SJSA1 (cell line): ENCODE measurements around the gene KLF2. TPM values are rescaled to one million over a fixed set of nuclear protein-coding genes. Genes with fewer than 3 reads are reported as not detected.

Experiments used
- DNase-seq, 2 experiments: peaks; one replicate each; pipeline ENCODE4 v3.0.0-alpha.2; 2015 to 2020; ENCODE audit warnings: low spot score in 2 of 2, low read depth in 1 of 2
- H3K27ac ChIP-seq: fragments of 250-450 bp; sonication (Bioruptor Pico); 2 replicates; pipeline ENCODE4 v1.5.1; 2020; ENCODE audit warnings: mild to moderate bottlenecking, moderate library complexity
- H3K27me3 ChIP-seq: fragments of 250-450 bp; sonication (Bioruptor Pico); replicated peaks from 2 replicates; pipeline ENCODE4 v1.5.1; 2020; ENCODE audit warnings: mild to moderate bottlenecking, moderate library complexity
- H3K36me3 ChIP-seq: fragments of 250-450 bp; sonication (Bioruptor Pico); 2 replicates; pipeline ENCODE4 v1.5.1; 2020; ENCODE audit warnings: mild to moderate bottlenecking
- H3K4me1 ChIP-seq: fragments of 250-450 bp; sonication (Bioruptor Pico); replicated peaks from 2 replicates; pipeline ENCODE4 v1.6.1; 2021; ENCODE audit warnings: mild to moderate bottlenecking
- H3K4me3 ChIP-seq: fragments of 250-450 bp; sonication (Bioruptor Pico); 2 replicates; pipeline ENCODE4 v1.5.1; 2020; ENCODE audit warnings: mild to moderate bottlenecking
- H3K9me3 ChIP-seq: fragments of 250-450 bp; sonication (Bioruptor Pico); replicated peaks from 2 replicates; pipeline ENCODE4 v1.5.1; 2020; ENCODE audit warnings: mild to moderate bottlenecking
- total RNA-seq: library from RNA; depleted of rRNA; stranded (reverse); fragments of >200 nt; shearing (Covaris generic); gene quantifications from 2 replicates; pipeline ENCODE4 v1.2.3, GENCODE V29; 2014

Gene KLF2
- total RNA-seq, 1 experiment from 2014 or later = 15.2 TPM

DNA sequence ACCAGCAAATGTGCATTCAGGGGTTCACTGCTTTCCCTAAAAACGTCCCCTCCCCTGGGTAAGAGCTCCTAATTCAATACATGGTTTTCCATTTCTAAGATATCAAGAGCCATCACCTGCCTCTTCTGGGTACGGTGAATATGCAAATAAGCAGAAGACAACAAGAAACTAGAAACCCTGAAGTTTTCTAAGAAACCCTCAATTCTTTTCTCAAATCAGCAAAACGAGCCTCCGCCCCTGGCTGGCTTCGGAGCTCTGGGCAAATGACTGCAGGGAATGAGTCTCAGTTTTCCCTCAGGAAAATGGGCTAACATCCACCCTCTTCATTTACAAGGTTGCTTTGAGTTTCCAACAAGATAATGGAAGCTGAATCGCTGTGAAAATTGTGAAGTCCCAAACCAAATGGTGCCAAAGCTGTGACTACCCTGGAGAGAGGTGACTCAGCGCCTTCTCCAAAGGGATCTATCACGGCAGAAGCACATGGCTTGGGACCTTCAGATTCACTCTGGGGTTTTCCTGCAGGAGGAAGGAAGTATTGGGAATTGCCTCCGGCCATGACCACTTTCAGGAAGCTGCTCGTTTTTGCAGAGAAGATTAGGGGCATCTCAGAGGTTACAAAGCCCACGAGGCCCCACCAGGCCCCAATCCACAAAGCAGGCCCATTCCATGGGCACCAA lies 26.6 kb downstream of the KLF2 start:
- DNase-seq = no peak
- Histone ChIP-seq H3K36me3 (peaks cover 5% of the 10 kb centered on the region; the same call in 1 of the 2 replicates), H3K9me3 (no peaks in the 10 kb centered on the region), H3K4me1 (peaks cover 8% of the 10 kb centered on the region; the same call in 1 of the 2 replicates), H3K27ac (no peak overlapping the region), H3K27me3 (no peaks in the 10 kb centered on the region), H3K4me3 (no peak overlapping the region)

DNA sequence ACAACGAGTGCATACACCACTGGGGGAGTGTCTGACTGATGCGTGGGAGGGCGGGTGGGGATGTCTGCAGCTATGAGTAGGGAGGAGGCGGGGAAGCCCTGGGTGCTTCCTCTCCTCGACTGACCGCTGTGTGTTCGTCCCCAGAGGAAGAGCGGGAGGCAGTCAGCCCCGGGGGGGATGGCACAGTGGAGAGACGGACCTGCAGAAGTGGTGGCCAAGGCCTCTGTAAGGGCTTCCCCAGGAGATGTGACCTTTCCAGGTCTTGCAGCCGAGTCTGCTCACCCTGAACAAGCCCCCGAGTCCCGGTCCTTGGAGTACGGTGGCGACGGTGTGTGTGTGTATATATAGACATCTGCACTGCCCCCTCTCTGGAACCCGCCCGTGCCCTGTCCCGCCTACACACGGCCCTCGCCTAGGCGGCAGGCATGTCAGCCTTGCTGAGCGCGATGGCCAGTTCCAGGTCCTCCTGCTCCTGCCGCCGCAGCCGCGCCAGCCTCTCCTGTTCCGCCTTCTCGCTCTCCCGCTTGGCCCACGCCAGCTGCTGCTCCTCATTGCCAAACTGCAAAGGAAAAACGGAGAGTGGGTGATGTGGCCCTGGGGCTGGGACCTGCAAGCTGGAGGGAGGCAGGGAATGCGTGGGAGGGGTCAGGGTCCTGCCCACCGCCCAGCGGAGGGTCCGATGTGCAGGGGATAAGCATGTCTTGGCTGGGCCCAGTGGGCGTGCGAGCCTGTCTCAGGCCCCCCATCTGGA lies 30.8 kb downstream of the KLF2 start:
- Histone ChIP-seq H3K9me3 (no peaks in the 10 kb centered on the region), H3K4me1 (peaks cover 8% of the 10 kb centered on the region; the same call in 1 of the 2 replicates), H3K36me3 (peaks cover 5% of the 10 kb centered on the region; the same call in 1 of the 2 replicates), H3K27ac (no peak overlapping the region), H3K4me3 (no peak overlapping the region), H3K27me3 (no peaks in the 10 kb centered on the region)
- no peak for DNase-seq

DNA sequence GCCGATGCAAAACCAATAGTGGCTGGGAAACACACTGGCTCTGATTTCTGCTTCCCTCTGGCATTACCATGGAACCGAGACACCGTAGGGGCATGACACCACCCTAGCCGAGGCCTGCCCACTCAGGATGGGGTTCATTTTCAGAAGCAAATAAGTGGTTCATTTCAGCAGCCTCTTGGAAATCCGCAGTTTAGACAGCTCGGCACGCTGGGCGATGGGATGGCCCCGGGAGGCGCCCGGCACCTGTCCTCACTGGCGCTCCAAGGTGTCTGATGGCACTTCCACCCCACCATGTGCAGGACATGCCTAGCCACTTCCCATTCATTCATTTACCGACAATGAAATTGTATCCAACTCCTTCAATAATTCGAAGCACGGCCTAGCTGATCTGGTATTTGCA lies 33.8 kb downstream of the KLF2 start:
- Histone ChIP-seq H3K27ac (no peak overlapping the region), H3K36me3 (peaks cover 5% of the 10 kb centered on the region; the same call in 1 of the 2 replicates), H3K4me1 (no peaks in the 10 kb centered on the region), H3K27me3 (no peaks in the 10 kb centered on the region), H3K9me3 (no peaks in the 10 kb centered on the region), H3K4me3 (no peak overlapping the region)
- DNase-seq = no peak

DNA sequence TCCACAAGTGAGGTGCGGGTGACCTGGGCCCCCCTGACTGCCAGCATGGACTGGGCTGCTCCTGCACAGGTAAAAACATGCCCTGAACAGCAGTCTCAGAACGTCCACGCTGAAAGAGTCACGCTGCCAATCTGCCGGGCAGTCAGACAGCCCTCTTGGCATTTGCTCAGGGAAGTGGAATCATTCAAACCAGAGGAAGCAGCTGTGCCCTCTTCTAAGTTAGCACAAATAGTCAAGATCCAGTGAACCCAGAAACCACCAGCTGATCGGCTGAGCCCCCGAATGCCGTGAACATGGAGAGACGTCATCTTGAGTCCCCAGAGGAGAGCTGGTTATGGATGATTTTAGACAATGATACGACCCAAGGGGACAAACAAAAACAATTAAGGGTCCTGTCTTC lies 34.4 kb downstream of the KLF2 start:
- H3K27ac ChIP-seq = no peak overlapping the region
- H3K27me3 ChIP-seq = no peaks in the 10 kb centered on the region

DNA sequence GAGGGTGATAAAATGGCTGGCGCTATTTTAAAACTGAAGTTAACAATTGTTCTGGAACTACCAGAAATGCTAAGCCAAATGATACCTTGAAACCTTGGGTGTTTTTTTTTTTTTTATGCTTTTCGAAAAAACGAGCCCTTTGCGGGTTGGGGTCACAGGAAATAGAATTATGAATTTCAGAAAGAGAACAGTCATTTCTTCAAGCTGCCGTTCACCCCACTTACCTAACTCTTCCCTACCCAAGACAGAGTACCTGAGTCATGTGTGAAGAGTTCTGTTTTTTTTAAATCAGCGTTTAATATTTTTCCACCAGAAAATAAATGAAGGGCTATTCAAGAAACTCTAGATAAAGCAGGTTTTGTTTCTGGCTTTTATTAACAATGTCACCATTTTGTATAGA lies 35.3 kb downstream of the KLF2 start:
- Histone ChIP-seq H3K27ac (no peak overlapping the region), H3K9me3 (no peaks in the 10 kb centered on the region), H3K4me3 (no peak overlapping the region), H3K27me3 (no peaks in the 10 kb centered on the region), H3K36me3 (peaks cover 5% of the 10 kb centered on the region; the same call in 1 of the 2 replicates), H3K4me1 (no peaks in the 10 kb centered on the region)
- DNase-seq = no peak

More for the DNA sequence above, 34.4 kb downstream of the KLF2 start:
- H3K9me3 ChIP-seq = no peaks in the 10 kb centered on the region
- no peak overlapping the region for H3K4me3 ChIP-seq
- DNase-seq = no peak
- peaks cover 5% of the 10 kb centered on the region; the same call in 1 of the 2 replicates for H3K36me3 ChIP-seq
- no peaks in the 10 kb centered on the region for H3K4me1 ChIP-seq

DNA sequence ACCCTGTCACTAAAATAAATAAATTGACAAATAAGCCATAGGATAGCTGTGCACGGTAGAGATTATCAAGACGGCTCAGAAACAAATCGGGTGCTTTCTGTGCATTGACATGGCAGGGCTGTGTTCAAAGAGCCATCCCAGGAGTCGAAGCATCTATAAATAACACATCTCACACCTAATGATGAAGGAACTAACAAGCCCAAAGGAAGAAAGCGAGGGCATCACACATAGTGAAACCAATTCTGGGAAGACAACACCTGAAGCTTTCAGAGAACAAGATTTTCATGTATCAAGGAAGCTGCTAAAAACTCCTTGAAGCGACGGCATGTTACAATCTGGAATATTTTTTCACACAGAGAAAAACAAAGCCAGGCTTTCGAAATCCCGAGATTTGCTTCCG lies 36.1 kb downstream of the KLF2 start:
- Histone ChIP-seq H3K4me3 (no peak overlapping the region), H3K27ac (no peak overlapping the region), H3K4me1 (no peaks in the 10 kb centered on the region), H3K27me3 (no peaks in the 10 kb centered on the region), H3K9me3 (no peaks in the 10 kb centered on the region), H3K36me3 (peaks cover 2% of the 10 kb centered on the region; the same call in 1 of the 2 replicates)
- no peak for DNase-seq

DNA sequence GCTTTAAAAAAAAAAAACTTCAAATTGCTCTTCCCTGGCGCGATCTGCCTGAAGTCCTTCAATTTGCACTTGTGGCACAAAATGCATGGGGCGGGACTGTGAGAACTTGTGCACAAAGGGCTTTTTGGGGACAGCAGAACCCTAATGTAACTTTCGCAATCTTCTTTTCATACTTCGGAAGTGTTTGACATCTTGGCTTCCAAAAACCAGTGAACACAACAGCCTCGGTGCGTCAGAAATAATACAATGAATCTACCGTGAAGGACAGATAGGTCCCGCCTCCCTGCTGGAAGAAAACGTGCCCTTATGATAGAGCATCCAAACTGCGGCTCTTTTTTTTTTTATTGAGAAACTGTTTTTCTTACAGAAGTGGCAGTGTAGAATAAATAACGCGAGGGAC lies 36.6 kb downstream of the KLF2 start:
- no peak overlapping the region for H3K27ac ChIP-seq
- no peaks in the 10 kb centered on the region for H3K27me3 ChIP-seq
- no peaks in the 10 kb centered on the region for H3K4me1 ChIP-seq
- no peak overlapping the region for H3K4me3 ChIP-seq
- H3K36me3 ChIP-seq = no peaks in the 10 kb centered on the region
- H3K9me3 ChIP-seq = no peaks in the 10 kb centered on the region
- DNase-seq = no peak

DNA sequence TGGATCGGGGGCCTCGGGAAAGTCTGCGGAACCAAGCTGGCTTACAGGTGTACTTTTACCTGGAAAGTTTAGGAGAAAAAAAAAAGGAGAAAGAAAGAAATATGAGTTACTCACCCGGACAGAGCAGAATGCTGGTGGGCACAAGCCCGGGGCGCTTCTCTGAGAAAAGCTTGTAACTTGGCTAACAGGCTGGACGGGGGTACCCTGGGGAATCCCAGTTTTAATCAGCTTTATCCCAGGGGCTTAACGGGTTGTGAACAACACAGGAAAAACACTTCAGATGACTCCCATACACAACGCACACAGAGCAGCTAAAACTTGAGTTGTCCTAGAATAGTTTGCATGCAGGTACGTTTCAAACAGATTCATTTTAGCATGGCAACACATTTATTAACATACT lies 37.3 kb downstream of the KLF2 start:
- Histone ChIP-seq H3K27me3 (no peaks in the 10 kb centered on the region), H3K27ac (no peak overlapping the region), H3K36me3 (no peaks in the 10 kb centered on the region), H3K4me1 (peaks cover 1% of the 10 kb centered on the region; the same call in 1 of the 2 replicates), H3K9me3 (no peaks in the 10 kb centered on the region), H3K4me3 (no peak overlapping the region)
- no peak for DNase-seq

DNA sequence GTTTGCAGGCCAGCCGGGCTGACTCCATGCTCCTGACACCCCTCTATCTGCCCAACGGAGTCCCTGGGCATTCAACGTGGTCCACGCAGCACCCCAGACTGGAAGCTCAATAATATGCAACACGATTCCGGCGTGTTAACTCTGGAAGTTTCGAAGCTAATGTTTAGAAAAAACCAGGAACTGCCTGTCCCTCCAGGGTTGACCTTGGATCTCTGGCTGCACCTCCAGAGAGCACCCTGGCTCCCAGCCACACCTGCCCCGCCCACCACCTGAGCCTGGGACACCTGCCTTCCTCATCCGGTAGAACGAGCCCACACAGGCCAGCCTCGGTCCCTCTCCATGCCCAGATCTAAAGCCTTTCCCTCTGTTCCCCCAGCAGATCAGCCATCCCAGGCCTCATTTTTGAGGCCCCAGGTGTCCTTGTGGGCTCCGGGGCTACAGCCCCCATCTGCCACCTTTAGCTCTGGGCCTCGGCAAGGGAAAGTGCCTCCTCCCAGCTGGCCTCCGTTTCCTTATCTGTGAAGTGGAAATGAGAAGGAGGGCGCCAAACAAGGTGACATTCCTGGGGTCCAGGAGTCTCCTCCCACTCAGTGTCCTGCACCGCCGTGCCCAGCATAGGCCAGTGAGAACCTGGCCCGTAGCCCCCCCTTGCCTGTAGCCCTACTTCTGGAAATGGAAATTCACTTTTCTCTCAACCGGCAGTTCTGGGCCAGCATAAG lies 38.7 kb downstream of the KLF2 start:
- Histone ChIP-seq H3K4me1 (peaks cover 11% of the 10 kb centered on the region), H3K27ac (no peak overlapping the region), H3K4me3 (no peak overlapping the region), H3K27me3 (no peaks in the 10 kb centered on the region), H3K36me3 (no peaks in the 10 kb centered on the region), H3K9me3 (no peaks in the 10 kb centered on the region)
- DNase-seq = no peak

DNA sequence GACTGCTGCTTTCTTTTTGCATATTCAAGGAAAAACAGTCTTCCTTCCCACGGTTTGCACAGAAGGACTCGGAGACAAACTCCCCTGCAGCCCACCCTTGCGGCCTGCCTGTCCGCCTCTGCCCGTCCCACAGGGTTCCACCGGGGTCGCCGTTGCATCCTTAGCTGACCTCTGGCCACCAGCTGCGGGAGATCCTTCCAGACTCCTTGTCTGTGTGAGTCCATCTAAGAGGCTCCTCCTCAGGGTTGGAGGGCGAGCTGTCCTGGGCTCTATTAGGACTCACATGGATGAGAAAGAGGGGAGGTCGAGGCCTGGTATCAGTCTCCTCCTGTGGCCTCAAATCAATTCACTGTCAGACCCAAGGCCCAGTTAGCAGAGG lies 39.2 kb downstream of the KLF2 start:
- Histone ChIP-seq H3K9me3 (no peaks in the 10 kb centered on the region), H3K4me3 (no peak overlapping the region), H3K4me1 (peaks cover 14% of the 10 kb centered on the region), H3K27me3 (no peaks in the 10 kb centered on the region), H3K27ac (no peak overlapping the region), H3K36me3 (no peaks in the 10 kb centered on the region)
- no peak for DNase-seq

DNA sequence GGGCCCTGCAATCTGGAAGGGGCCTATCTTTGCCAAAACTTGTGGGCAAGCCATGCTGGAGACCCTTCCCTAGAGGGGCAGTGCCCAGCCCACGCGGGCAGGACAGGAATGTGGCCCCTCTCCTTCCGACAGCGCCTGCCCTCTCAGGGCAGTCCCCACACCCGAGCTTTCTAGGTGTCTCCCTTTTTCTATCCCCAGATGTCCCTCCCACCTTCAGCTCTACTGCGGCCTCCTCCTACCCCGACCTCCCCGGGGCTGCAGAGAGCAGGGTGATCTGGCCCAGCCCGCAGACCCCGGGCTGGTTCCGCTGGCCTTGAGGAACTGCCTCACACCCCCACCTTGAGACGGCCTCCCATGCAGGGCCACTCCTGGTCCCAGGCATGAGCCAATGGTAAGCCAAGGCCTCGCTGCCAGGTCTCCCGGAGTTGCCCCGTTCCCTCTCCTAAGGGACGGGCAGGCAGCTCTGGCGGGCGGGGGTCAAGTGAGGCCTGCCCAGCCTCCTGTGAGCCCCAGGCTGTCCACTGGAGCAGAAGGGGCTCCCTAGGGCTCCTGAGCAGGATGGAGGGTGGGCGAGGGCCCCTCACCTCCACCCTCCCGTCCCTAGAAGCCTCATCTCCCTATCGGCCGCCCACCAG lies 39.7 kb downstream of the KLF2 start:
- Histone ChIP-seq H3K9me3 (no peaks in the 10 kb centered on the region), H3K36me3 (no peaks in the 10 kb centered on the region), H3K27ac (no peak overlapping the region), H3K4me3 (no peak overlapping the region), H3K27me3 (no peaks in the 10 kb centered on the region), H3K4me1 (peaks cover 14% of the 10 kb centered on the region)
- DNase-seq = no peak

DNA sequence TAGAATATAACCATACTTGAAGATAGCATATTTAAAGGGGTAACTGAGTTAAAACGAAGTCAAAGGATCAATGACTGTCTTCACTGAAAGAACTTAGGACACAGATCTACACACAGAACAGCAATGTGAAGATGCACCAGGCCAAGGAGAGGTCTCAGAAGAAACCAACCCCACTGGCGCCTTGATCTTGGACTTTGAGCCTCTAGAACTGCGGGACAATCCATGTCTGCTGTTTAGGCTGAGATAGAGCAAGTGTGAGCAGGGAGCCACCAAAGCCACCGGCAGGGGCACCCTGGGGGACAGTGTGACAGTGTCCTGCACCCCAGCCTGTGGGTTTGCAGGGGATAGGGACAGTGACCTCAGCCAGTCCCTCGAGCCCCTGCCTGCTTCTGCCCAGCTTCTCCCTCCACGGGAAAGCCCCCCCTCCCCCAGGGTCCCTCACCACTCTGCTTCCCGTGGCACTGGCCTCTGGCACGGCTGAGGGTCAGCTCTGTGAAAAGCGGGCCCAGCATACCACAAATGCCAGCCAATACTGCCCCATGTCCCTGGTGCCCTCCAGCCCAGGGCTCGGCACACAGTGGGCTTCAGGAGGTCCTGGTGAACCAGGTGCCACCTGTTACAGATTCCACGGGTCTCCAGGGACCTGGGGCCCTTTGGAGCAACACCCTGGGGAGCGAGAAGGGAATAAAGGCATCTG lies 40.8 kb downstream of the KLF2 start:
- H3K27me3 ChIP-seq = no peaks in the 10 kb centered on the region
- no peak overlapping the region for H3K27ac ChIP-seq
- no peak for DNase-seq
- H3K9me3 ChIP-seq = no peaks in the 10 kb centered on the region
- H3K4me1 ChIP-seq = peaks cover 22% of the 10 kb centered on the region
- H3K4me3 ChIP-seq = no peak overlapping the region
- H3K36me3 ChIP-seq = no peaks in the 10 kb centered on the region

DNA sequence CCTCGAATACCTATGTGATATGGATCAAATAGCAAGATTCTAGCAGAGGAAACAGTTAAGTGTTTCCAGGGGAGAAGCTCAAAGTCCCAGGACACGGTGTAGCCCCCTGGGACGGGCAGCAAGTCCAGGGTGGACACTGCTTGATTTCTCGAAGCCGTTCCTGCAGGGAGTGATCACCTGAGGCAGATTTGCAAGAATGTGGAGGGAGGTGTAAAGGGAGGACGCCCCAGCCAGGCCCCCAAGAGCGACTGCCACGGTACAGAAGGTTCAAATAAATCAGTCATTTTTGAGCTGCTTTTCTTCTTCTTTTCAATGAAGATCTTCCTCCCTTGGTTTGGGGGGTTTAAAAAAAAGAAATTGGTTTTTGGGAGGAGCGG lies 41.4 kb downstream of the KLF2 start:
- Histone ChIP-seq H3K36me3 (no peaks in the 10 kb centered on the region), H3K4me3 (no peak overlapping the region), H3K27ac (no peak overlapping the region), H3K27me3 (no peaks in the 10 kb centered on the region), H3K9me3 (no peaks in the 10 kb centered on the region), H3K4me1 (peaks cover 28% of the 10 kb centered on the region)
- no peak for DNase-seq
